ENCODE results near the gene CCT8L2. TPM values are rescaled to one million over a fixed set of nuclear protein-coding genes. Genes with fewer than 3 reads are reported as not detected.
"Not testable (repeated sequence)": the region's sequence is repeated elsewhere in the genome, so short reads cannot be mapped to it uniquely, and the experiment has no call there.

Gene CCT8L2
- total and polyA plus RNA-seq, 7 donors: not detected

- no peak overlapping the region for H3K27ac ChIP-seq
- TF ChIP-seq POLR2AphosphoS5 (IDR thresholded peaks at IDR 0.05): no peak
- no peak for TF ChIP-seq EP300 (IDR thresholded peaks at IDR 0.05)
- TF ChIP-seq CTCF (IDR thresholded peaks at IDR 0.05): no peak
- no peak for TF ChIP-seq POLR2A (IDR thresholded peaks at IDR 0.05)
- H3K4me1 ChIP-seq: peaks cover 0 to 15% (median 2%) of the 10 kb centered on the region in 4 donors
- no peak for DNase-seq
- no peaks in the 10 kb centered on the region for H3K9me3 ChIP-seq
- H3K27me3 ChIP-seq: peaks cover 8 to 36% (median 18%) of the 10 kb centered on the region in 3 donors
- no peaks in the 10 kb centered on the region for H3K36me3 ChIP-seq
- intact Hi-C loops (cut with DNase I): no loop called here
- WGBS, 2 donors: 3 to 41% methylated on average over 77 of the region's 77 CpGs
- H3K4me3 ChIP-seq: peak overlapping the region in 2 of 4 donors; percentile 28 to 31
These were observed 17.1 kb upstream of the CCT8L2 start for GRCh38 chr22:16609548-16610261.

- Histone ChIP-seq H3K36me3 (no peaks in the 10 kb centered on the region), H3K27ac (no peak overlapping the region), H3K27me3 (peaks cover 8 to 43% (median 22%) of the 10 kb centered on the region in 3 donors), H3K4me3 (peak overlapping the region in 1 of 4 donors; percentile 31), H3K4me1 (peaks cover 0 to 15% (median 2%) of the 10 kb centered on the region in 4 donors), H3K9me3 (no peaks in the 10 kb centered on the region)
- WGBS, 2 donors: 18 to 39% methylated on average over 22 of the region's 22 CpGs
- no peak for TF ChIP-seq POLR2AphosphoS5 (IDR thresholded peaks at IDR 0.05)
- TF ChIP-seq CTCF (IDR thresholded peaks at IDR 0.05): no peak
- no peak for TF ChIP-seq POLR2A (IDR thresholded peaks at IDR 0.05)
- no peak for TF ChIP-seq EP300 (IDR thresholded peaks at IDR 0.05)
- no peak for DNase-seq
- intact Hi-C loops (cut with DNase I): no loop called here
These were observed 16.3 kb upstream of the CCT8L2 start for GRCh38 chr22:16608931-16609330.

DNA sequence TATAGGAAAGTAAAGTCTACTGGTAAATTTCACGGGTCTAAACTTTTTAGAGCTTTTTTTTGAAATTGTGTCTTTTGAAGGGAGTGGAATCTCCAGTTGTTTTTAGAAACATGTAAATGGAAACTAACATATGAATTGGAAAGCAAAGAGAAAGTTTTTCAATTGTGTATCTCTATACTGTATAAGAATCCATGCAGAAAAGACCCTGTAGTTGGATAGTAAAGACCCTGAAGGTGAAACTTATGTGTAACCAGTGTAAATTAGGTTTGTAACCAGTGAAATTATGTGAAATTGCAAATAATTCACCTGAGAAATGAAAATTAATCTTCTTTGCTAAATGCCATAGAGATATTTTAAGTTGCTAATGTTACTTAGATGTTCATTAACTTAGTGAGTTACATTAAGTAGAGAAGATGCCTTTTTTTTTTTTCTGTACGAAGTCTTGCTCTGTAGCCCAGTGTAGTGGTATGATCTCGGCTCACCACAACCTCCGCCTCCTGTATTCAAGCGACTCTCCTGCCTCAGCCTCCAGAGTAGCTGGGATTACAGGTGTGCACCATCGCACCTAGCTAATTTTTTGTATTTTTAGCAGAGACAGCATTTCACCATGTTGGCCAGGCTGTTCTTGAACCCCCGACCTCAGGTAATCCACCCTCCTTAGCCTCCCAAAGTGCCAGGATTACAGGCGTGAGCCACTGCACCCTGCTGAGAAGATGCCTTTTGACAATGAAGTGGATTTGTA, 11.8 kb upstream of the CCT8L2 start:
- H3K27ac ChIP-seq; intact Hi-C loops (cut with DNase I); H3K9me3 ChIP-seq; H3K36me3 ChIP-seq; H3K4me1 ChIP-seq; H3K4me3 ChIP-seq; DNase-seq: not testable (repeated sequence)
- peaks cover 12 to 73% (median 31%) of the 10 kb centered on the region in 3 donors for H3K27me3 ChIP-seq
- WGBS, 2 donors: 54 to 57% methylated on average over 8 of the region's 8 CpGs

- H3K4me3 ChIP-seq; H3K4me1 ChIP-seq; DNase-seq; H3K27ac ChIP-seq; intact Hi-C loops (cut with DNase I); H3K36me3 ChIP-seq; H3K9me3 ChIP-seq: not testable (repeated sequence)
- H3K27me3 ChIP-seq: peaks cover 11 to 72% (median 26%) of the 10 kb centered on the region in 3 donors
- 22 to 53% methylated on average over 9 of the region's 9 CpGs for WGBS, 2 donors
These were observed 11.2 kb upstream of the CCT8L2 start for GRCh38 chr22:16603770-16604242.

- Histone ChIP-seq H3K27ac (no peak overlapping the region), H3K27me3 (peaks cover 11 to 72% (median 22%) of the 10 kb centered on the region in 3 donors), H3K9me3 (no peaks in the 10 kb centered on the region), H3K4me3 (peak overlapping the region in 1 of 4 donors; percentile 54), H3K36me3 (no peaks in the 10 kb centered on the region), H3K4me1 (peaks cover 0 to 7% (median 1%) of the 10 kb centered on the region in 4 donors)
- intact Hi-C loops (cut with DNase I): no loop called here
- DNase-seq: no peak
- no peak for TF ChIP-seq EP300 (IDR thresholded peaks at IDR 0.05)
- no peak for TF ChIP-seq POLR2AphosphoS5 (IDR thresholded peaks at IDR 0.05)
- no peak for TF ChIP-seq POLR2A (IDR thresholded peaks at IDR 0.05)
- no peak for TF ChIP-seq CTCF (IDR thresholded peaks at IDR 0.05)
- WGBS, 2 donors: 12 to 26% methylated on average over 6 of the region's 6 CpGs
These were observed 10.8 kb upstream of the CCT8L2 start for GRCh38 chr22:16603448-16603768.

GRCh38 chr22:16602728-16603447, 10.3 kb upstream of the CCT8L2 start:
- peak overlapping the region; percentile 19 to 54 (median 46) for H3K4me3 ChIP-seq
- DNase-seq; H3K36me3 ChIP-seq; H3K9me3 ChIP-seq; H3K4me1 ChIP-seq; intact Hi-C loops (cut with DNase I): not testable (repeated sequence)
- H3K27me3 ChIP-seq: peaks cover 11 to 73% (median 22%) of the 10 kb centered on the region in 3 donors
- H3K27ac ChIP-seq: peak overlapping the region in 3 of 4 donors; percentile 49 to 83 (median 66)
- 6 to 27% methylated on average over 33 of the region's 33 CpGs for WGBS, 2 donors

DNA sequence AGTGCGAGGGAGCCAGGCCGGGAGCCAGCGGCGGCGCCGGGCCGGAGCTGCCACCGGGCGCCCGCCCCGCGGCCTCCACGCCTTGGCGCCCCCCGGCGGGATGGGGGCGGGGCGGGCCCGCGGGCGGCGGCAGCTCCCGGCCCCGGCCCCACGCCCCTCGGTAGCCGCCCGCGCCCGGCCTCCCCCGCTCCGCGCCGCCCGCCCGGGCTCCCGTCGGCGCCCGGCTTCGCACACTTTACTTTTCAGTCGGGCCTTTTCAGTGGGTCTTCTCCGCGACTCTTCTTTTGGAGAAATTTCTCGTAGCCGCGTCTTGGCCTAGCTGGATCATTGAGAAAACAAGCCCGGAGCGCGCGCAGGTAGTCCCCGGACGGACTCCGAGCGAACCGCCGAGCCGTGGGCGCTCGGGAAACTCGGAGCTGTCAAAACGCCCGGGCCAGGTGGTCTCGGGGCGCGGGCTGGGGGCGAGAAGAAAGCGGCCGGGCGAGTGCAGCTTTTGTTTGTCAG, 9.7 kb upstream of the CCT8L2 start:
- H3K36me3 ChIP-seq; H3K9me3 ChIP-seq; intact Hi-C loops (cut with DNase I); DNase-seq; H3K4me1 ChIP-seq: not testable (repeated sequence)
- Histone ChIP-seq H3K27me3 (peaks cover 11 to 75% (median 22%) of the 10 kb centered on the region in 3 donors), H3K4me3 (peak overlapping the region; percentile 37 to 54 (median 49)), H3K27ac (peak overlapping the region; percentile 63 to 83 (median 76))
- 4 to 34% methylated on average over 70 of the region's 70 CpGs for WGBS, 2 donors
